T-helper 2 cell treated with Interferon-gamma antibody and Interleukin-4, amounts not matched to agents 5 μg/mL and 100 μg/mL, for 36 hours (primary cell): ENCODE data around the gene TESK1.
A peak's percentile ranks its signal among the peaks of the same experiment; 100 is the strongest.

Source experiments
- DNase-seq: peaks from one replicate; pipeline ENCODE4 v3.0.0; 2021; ENCODE audit warnings: low spot score
- H3K27ac Mint-ChIP-seq: one replicate; pipeline ENCODE4 v1.8.0; 2021; ENCODE audit warnings: mild to moderate bottlenecking, mixed read lengths
- H3K27me3 Mint-ChIP-seq: one replicate; pipeline ENCODE4 v1.8.0; 2021; ENCODE audit warnings: low read depth, mixed read lengths
- H3K36me3 Mint-ChIP-seq: one replicate; pipeline ENCODE4 v1.8.0; 2021; ENCODE audit warnings: low read depth, mixed read lengths
- H3K4me1 Mint-ChIP-seq: one replicate; pipeline ENCODE4 v1.8.0; 2021; ENCODE audit warnings: low read depth, mixed read lengths
- H3K4me3 Mint-ChIP-seq: one replicate; pipeline ENCODE4 v1.8.0; 2022; ENCODE audit warnings: mild to moderate bottlenecking, moderate library complexity, mixed read lengths
- H3K9me3 Mint-ChIP-seq: one replicate; pipeline ENCODE4 v1.8.0; 2021; ENCODE audit warnings: mixed read lengths

TESK1 gene

GRCh38 chr9:35604578-35605350 is at the start of gene TESK1:
TSS of gene TESK1 (plus strand) at chr9:35605262. CDS start at chr9:35605620, 358 bp downstream.
- Mint-ChIP-seq H3K9me3 (no peaks in the 10 kb centered on the region), H3K36me3 (peaks cover 17% of the 10 kb centered on the region), H3K4me1 (peaks cover 28% of the 10 kb centered on the region), H3K4me3 (peak within 1 kb of the TSS; percentile 91), H3K27ac (peak within 1 kb of the TSS; percentile 96), H3K27me3 (no peaks in the 10 kb centered on the region)
- DNase-seq, result peak; percentile 85

GRCh38 chr9:35555881-35556280 is 49.2 kb upstream of the TESK1 start:
- Mint-ChIP-seq H3K4me3 (no peak overlapping the region), H3K27ac (peak overlapping the region; percentile 29), H3K27me3 (no peaks in the 10 kb centered on the region), H3K9me3 (no peaks in the 10 kb centered on the region), H3K4me1 (no peaks in the 10 kb centered on the region), H3K36me3 (no peaks in the 10 kb centered on the region)
- DNase-seq, result no peak

- Mint-ChIP-seq H3K9me3 (no peaks in the 10 kb centered on the region), H3K4me1 (no peaks in the 10 kb centered on the region), H3K4me3 (no peak overlapping the region), H3K27me3 (no peaks in the 10 kb centered on the region), H3K36me3 (no peaks in the 10 kb centered on the region), H3K27ac (no peak overlapping the region)
- DNase-seq, result no peak
Observed at GRCh38 chr9:35556776-35557175, 48.3 kb upstream of the TESK1 start.

GRCh38 chr9:35557320-35557719 is 47.7 kb upstream of the TESK1 start:
- no peaks in the 10 kb centered on the region for H3K36me3 Mint-ChIP-seq
- no peaks in the 10 kb centered on the region for H3K4me1 Mint-ChIP-seq
- no peaks in the 10 kb centered on the region for H3K27me3 Mint-ChIP-seq
- no peak overlapping the region for H3K27ac Mint-ChIP-seq
- H3K4me3 Mint-ChIP-seq, result no peak overlapping the region
- no peaks in the 10 kb centered on the region for H3K9me3 Mint-ChIP-seq
- DNase-seq, result no peak

GRCh38 chr9:35558185-35558584 is 46.9 kb upstream of the TESK1 start:
- Mint-ChIP-seq H3K27ac (no peak overlapping the region), H3K4me3 (no peak overlapping the region), H3K27me3 (no peaks in the 10 kb centered on the region), H3K36me3 (no peaks in the 10 kb centered on the region), H3K4me1 (no peaks in the 10 kb centered on the region), H3K9me3 (no peaks in the 10 kb centered on the region)
- no peak for DNase-seq

- no peaks in the 10 kb centered on the region for H3K27me3 Mint-ChIP-seq
Observed at GRCh38 chr9:35559792-35560530, 45.1 kb upstream of the TESK1 start.

GRCh38 chr9:35560625-35561337 is 44.3 kb upstream of the TESK1 start:
- H3K27ac Mint-ChIP-seq, result no peak overlapping the region
- DNase-seq, result no peak

More at GRCh38 chr9:35559792-35560530, 45.1 kb upstream of the TESK1 start:
- Mint-ChIP-seq H3K4me3 (no peak overlapping the region), H3K27ac (peak overlapping the region; percentile 45), H3K9me3 (no peaks in the 10 kb centered on the region), H3K4me1 (no peaks in the 10 kb centered on the region), H3K36me3 (no peaks in the 10 kb centered on the region)
- DNase-seq, result no peak

GRCh38 chr9:35561468-35562261 is 43.4 kb upstream of the TESK1 start:
- no peaks in the 10 kb centered on the region for H3K9me3 Mint-ChIP-seq
- H3K4me1 Mint-ChIP-seq, result no peaks in the 10 kb centered on the region
- H3K36me3 Mint-ChIP-seq, result no peaks in the 10 kb centered on the region
- no peak overlapping the region for H3K27ac Mint-ChIP-seq
- H3K4me3 Mint-ChIP-seq, result no peak overlapping the region
- no peak for DNase-seq
- H3K27me3 Mint-ChIP-seq, result no peaks in the 10 kb centered on the region

More at GRCh38 chr9:35560625-35561337, 44.3 kb upstream of the TESK1 start:
- H3K36me3 Mint-ChIP-seq, result no peaks in the 10 kb centered on the region
- H3K4me3 Mint-ChIP-seq, result no peak overlapping the region
- H3K27me3 Mint-ChIP-seq, result no peaks in the 10 kb centered on the region
- H3K9me3 Mint-ChIP-seq, result no peaks in the 10 kb centered on the region
- H3K4me1 Mint-ChIP-seq, result no peaks in the 10 kb centered on the region

GRCh38 chr9:35562895-35563780 is 41.9 kb upstream of the TESK1 start:
- Mint-ChIP-seq H3K27me3 (no peaks in the 10 kb centered on the region), H3K4me3 (no peak overlapping the region), H3K27ac (peak overlapping the region; percentile 15), H3K36me3 (no peaks in the 10 kb centered on the region), H3K9me3 (no peaks in the 10 kb centered on the region), H3K4me1 (peaks cover 3% of the 10 kb centered on the region)
- DNase-seq, result no peak

GRCh38 chr9:35563791-35564197 is 41.3 kb upstream of the TESK1 start:
- Mint-ChIP-seq H3K27me3 (no peaks in the 10 kb centered on the region), H3K27ac (no peak overlapping the region)

GRCh38 chr9:35564658-35565061 is 40.4 kb upstream of the TESK1 start:
- no peaks in the 10 kb centered on the region for H3K9me3 Mint-ChIP-seq
- H3K36me3 Mint-ChIP-seq, result no peaks in the 10 kb centered on the region
- no peak overlapping the region for H3K4me3 Mint-ChIP-seq
- DNase-seq, result no peak
- peak overlapping the region; percentile 36 for H3K27ac Mint-ChIP-seq
- H3K27me3 Mint-ChIP-seq, result no peaks in the 10 kb centered on the region
- peaks cover 9% of the 10 kb centered on the region for H3K4me1 Mint-ChIP-seq

More at GRCh38 chr9:35563791-35564197, 41.3 kb upstream of the TESK1 start:
- Mint-ChIP-seq H3K36me3 (no peaks in the 10 kb centered on the region), H3K9me3 (no peaks in the 10 kb centered on the region), H3K4me1 (peaks cover 3% of the 10 kb centered on the region), H3K4me3 (no peak overlapping the region)
- DNase-seq, result no peak

GRCh38 chr9:35566417-35566816 is 38.6 kb upstream of the TESK1 start:
- no peak for DNase-seq
- H3K36me3 Mint-ChIP-seq, result no peaks in the 10 kb centered on the region
- H3K9me3 Mint-ChIP-seq, result no peaks in the 10 kb centered on the region
- H3K27ac Mint-ChIP-seq, result no peak overlapping the region
- no peak overlapping the region for H3K4me3 Mint-ChIP-seq
- peaks cover 19% of the 10 kb centered on the region for H3K4me1 Mint-ChIP-seq
- H3K27me3 Mint-ChIP-seq, result no peaks in the 10 kb centered on the region

GRCh38 chr9:35568196-35568595 is 36.9 kb upstream of the TESK1 start:
- no peak for DNase-seq
- H3K27ac Mint-ChIP-seq, result no peak overlapping the region
- peaks cover 23% of the 10 kb centered on the region for H3K4me1 Mint-ChIP-seq
- H3K9me3 Mint-ChIP-seq, result no peaks in the 10 kb centered on the region
- no peaks in the 10 kb centered on the region for H3K36me3 Mint-ChIP-seq
- H3K27me3 Mint-ChIP-seq, result no peaks in the 10 kb centered on the region
- no peak overlapping the region for H3K4me3 Mint-ChIP-seq
